SK-N-SH treated with all-trans-retinoic acid at 6 μM for 48 hours (cell line): ENCODE measurements around the gene MRPL30.
"Not testable (repeated sequence)": the region's sequence is repeated elsewhere in the genome, so short reads cannot be mapped to it uniquely, and the experiment has no call there.

Experiments
- ATAC-seq: fragments of 200-7000 bp; cut with Tn5 transposase; 3 replicates; pipeline ENCODE4 v1.9.1; 2020; ENCODE audit warnings: mild to moderate bottlenecking, moderate library complexity
- ARNTL ChIP-seq: fragments of 450-650 bp; formaldehyde crosslinking; IDR thresholded peaks from 2 replicates; pipeline ENCODE4 v1.5.0; 2020; ENCODE audit warnings: low read depth, mild to moderate bottlenecking, moderate library complexity, borderline replicate concordance
- BACH2 ChIP-seq: fragments of 250-450 bp; sonication (Bioruptor Pico); IDR thresholded peaks from 2 replicates; pipeline ENCODE4 v1.9.0; 2021; ENCODE audit warnings: mild to moderate bottlenecking, borderline replicate concordance
- CSDC2 ChIP-seq: fragments of 250-450 bp; sonication (Bioruptor Pico); IDR thresholded peaks from 2 replicates; pipeline ENCODE4 v1.5.0; 2020; ENCODE audit warnings: mild to moderate bottlenecking, moderate library complexity
- ESRRG ChIP-seq: fragments of 250-450 bp; sonication (Bioruptor Pico); IDR thresholded peaks from 2 replicates; pipeline ENCODE4 v1.6.1; 2021; ENCODE audit warnings: mild to moderate bottlenecking
- GLIS3 ChIP-seq: fragments of 250-450 bp; sonication (Bioruptor Pico); IDR thresholded peaks from 2 replicates; pipeline ENCODE4 v1.5.0; 2020; ENCODE audit warnings: mild to moderate bottlenecking, moderate library complexity
- ISL1 ChIP-seq: fragments of 250-450 bp; sonication (Bioruptor Pico); IDR thresholded peaks from 2 replicates; pipeline ENCODE4 v2.1.2; 2022; ENCODE audit warnings: mild to moderate bottlenecking, moderate library complexity
- OSR1 ChIP-seq: fragments of 250-450 bp; sonication (Bioruptor Pico); IDR thresholded peaks from 2 replicates; pipeline ENCODE4 v1.8.0; 2022; ENCODE audit warnings: moderate library complexity, mild to moderate bottlenecking, inconsistent platforms
- PATZ1 ChIP-seq: fragments of 250-450 bp; sonication (Bioruptor Pico); IDR thresholded peaks from 2 replicates; pipeline ENCODE4 v1.8.0; 2020; ENCODE audit warnings: mild to moderate bottlenecking, moderate library complexity, borderline replicate concordance
- POU6F1 ChIP-seq: fragments of 250-450 bp; sonication (Bioruptor Pico); IDR thresholded peaks from 2 replicates; pipeline ENCODE4 v1.8.0; 2021; ENCODE audit warnings: low read depth, mild to moderate bottlenecking, moderate library complexity, borderline replicate concordance
- PPARA ChIP-seq: fragments of 250-450 bp; sonication (Bioruptor Pico); IDR thresholded peaks from 2 replicates; pipeline ENCODE4 v1.5.0; 2020; ENCODE audit warnings: mild to moderate bottlenecking, borderline replicate concordance
- RARB ChIP-seq: fragments of 250-450 bp; sonication (Bioruptor Pico); IDR thresholded peaks from 2 replicates; pipeline ENCODE4 v1.8.0; 2021; ENCODE audit warnings: mild to moderate bottlenecking, moderate library complexity
- SNAI2 ChIP-seq: fragments of 250-450 bp; sonication (Bioruptor Pico); IDR thresholded peaks from 2 replicates; pipeline ENCODE4 v1.5.0; 2020; ENCODE audit warnings: mild to moderate bottlenecking, moderate library complexity
- TCF4 ChIP-seq: fragments of 250-450 bp; sonication (Bioruptor Pico); IDR thresholded peaks from 2 replicates; pipeline ENCODE4 v1.8.0; 2021; ENCODE audit warnings: mild to moderate bottlenecking, moderate library complexity, borderline replicate concordance
- TOX ChIP-seq: fragments of 250-450 bp; sonication (Bioruptor Pico); IDR thresholded peaks from 2 replicates; pipeline ENCODE4 v1.8.0; 2021; ENCODE audit warnings: mild to moderate bottlenecking, moderate library complexity, borderline replicate concordance
- TSHZ2 ChIP-seq: fragments of 250-450 bp; sonication (Bioruptor Pico); IDR thresholded peaks from 2 replicates; pipeline ENCODE4 v1.5.0; 2020; ENCODE audit warnings: mild to moderate bottlenecking, moderate library complexity
- ZC3H10 ChIP-seq: fragments of 250-450 bp; sonication (Bioruptor Pico); IDR thresholded peaks from 2 replicates; pipeline ENCODE4 v1.5.1; 2021; ENCODE audit warnings: mild to moderate bottlenecking, moderate library complexity
- ZFP3 ChIP-seq: fragments of 250-450 bp; sonication (Bioruptor Pico); IDR thresholded peaks from 2 replicates; pipeline ENCODE4 v1.5.0; 2020; ENCODE audit warnings: mild to moderate bottlenecking, moderate library complexity
- ZFP30 ChIP-seq: fragments of 450-650 bp; formaldehyde crosslinking; IDR thresholded peaks from 2 replicates; pipeline ENCODE4 v1.5.0; 2022; ENCODE audit warnings: mild to moderate bottlenecking, moderate library complexity
- ZNF565 ChIP-seq: fragments of 450-650 bp; formaldehyde crosslinking; conservative IDR thresholded peaks from 2 replicates; pipeline ENCODE4 v1.5.0; 2020; ENCODE audit warnings: low read depth, mild to moderate bottlenecking, moderate library complexity
- ZNF8 ChIP-seq: fragments of 450-650 bp; formaldehyde crosslinking; IDR thresholded peaks from 2 replicates; pipeline ENCODE4 v1.5.0; 2020; ENCODE audit warnings: mild to moderate bottlenecking, moderate library complexity
- TF ChIP-seq, protein P1 (sequence below): fragments of 250-450 bp; sonication (Bioruptor Pico); IDR thresholded peaks from 2 replicates; pipeline ENCODE4 v1.5.1; 2020; ENCODE audit warnings: low read depth, mild to moderate bottlenecking, moderate library complexity
- TF ChIP-seq, protein P2 (sequence below): fragments of 250-450 bp; sonication (Bioruptor Pico); IDR thresholded peaks from 2 replicates; pipeline ENCODE4 v1.5.1; 2021; ENCODE audit warnings: mild to moderate bottlenecking, moderate library complexity

The MRPL30 gene

GRCh38 chr2:99188357-99188756 lies 7.4 kb downstream of the MRPL30 start (continued):
- TF ChIP-seq BACH2 (CRISPR knock-in tag) = no peak
- TF ChIP-seq ZFP3 (CRISPR knock-in tag) = no peak
- no peak for TF ChIP-seq ARNTL (CRISPR knock-in tag)
- no peak for TF ChIP-seq GLIS3 (CRISPR knock-in tag)
- TF ChIP-seq ZNF565 (CRISPR knock-in tag) = no peak
- no peak for TF ChIP-seq CSDC2 (CRISPR knock-in tag)
- TF ChIP-seq SNAI2 (CRISPR knock-in tag) = no peak

DNA sequence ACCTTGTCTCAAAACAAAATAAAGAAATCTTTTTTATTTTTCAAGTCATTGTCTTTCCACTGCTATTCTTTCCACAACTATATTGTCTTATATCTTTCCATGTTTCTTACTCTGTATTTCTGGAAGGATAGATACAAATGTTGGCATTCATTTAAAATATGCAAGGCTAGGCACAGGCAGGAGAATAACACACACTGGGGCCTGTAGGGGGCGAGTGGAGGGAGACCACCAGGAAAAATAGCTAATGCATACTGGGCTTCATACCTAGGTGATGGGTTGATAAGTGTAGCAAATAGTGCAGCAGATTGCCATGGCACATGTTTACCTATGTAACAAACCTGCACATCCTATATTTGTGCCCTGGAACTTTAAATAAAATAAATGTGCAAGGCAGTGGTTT lies 9.6 kb downstream of the MRPL30 start:
- TF ChIP-seq ZNF565 (CRISPR knock-in tag) (no peak), BACH2 (CRISPR knock-in tag) (no peak), TOX (no peak), ZC3H10 (CRISPR knock-in tag) (no peak), CSDC2 (CRISPR knock-in tag) (no peak), TCF4 (CRISPR knock-in tag) (no peak), GLIS3 (CRISPR knock-in tag) (no peak), ESRRG (CRISPR knock-in tag) (no peak), RARB (CRISPR knock-in tag) (no peak), ZFP3 (CRISPR knock-in tag) (no peak), OSR1 (CRISPR knock-in tag) (no peak), ZNF8 (CRISPR knock-in tag) (no peak), ARNTL (CRISPR knock-in tag) (no peak), ISL1 (CRISPR knock-in tag) (no peak), ZFP30 (CRISPR knock-in tag) (no peak)
- TF ChIP-seq, protein P1, sequence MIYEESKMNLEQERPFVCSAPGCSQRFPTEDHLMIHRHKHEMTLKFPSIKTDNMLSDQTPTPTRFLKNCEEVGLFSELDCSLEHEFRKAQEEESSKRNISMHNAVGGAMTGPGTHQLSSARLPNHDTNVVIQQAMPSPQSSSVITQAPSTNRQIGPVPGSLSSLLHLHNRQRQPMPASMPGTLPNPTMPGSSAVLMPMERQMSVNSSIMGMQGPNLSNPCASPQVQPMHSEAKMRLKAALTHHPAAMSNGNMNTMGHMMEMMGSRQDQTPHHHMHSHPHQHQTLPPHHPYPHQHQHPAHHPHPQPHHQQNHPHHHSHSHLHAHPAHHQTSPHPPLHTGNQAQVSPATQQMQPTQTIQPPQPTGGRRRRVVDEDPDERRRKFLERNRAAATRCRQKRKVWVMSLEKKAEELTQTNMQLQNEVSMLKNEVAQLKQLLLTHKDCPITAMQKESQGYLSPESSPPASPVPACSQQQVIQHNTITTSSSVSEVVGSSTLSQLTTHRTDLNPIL (CRISPR knock-in tag) = no peak
- TF ChIP-seq, protein P2, sequence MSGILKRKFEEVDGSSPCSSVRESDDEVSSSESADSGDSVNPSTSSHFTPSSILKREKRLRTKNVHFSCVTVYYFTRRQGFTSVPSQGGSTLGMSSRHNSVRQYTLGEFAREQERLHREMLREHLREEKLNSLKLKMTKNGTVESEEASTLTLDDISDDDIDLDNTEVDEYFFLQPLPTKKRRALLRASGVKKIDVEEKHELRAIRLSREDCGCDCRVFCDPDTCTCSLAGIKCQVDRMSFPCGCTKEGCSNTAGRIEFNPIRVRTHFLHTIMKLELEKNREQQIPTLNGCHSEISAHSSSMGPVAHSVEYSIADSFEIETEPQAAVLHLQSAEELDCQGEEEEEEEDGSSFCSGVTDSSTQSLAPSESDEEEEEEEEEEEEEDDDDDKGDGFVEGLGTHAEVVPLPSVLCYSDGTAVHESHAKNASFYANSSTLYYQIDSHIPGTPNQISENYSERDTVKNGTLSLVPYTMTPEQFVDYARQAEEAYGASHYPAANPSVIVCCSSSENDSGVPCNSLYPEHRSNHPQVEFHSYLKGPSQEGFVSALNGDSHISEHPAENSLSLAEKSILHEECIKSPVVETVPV (CRISPR knock-in tag) = no peak
- no peak for ATAC-seq

- peak; percentile 66 for TF ChIP-seq ZNF8 (CRISPR knock-in tag)
- TF ChIP-seq, all 23 proteins: peak for 1; not testable (repeated sequence) for 22
- ATAC-seq = not testable (repeated sequence)
These were observed 11.4 kb downstream of the MRPL30 start for GRCh38 chr2:99192364-99192763.

- no peak for ATAC-seq
- TF ChIP-seq PATZ1 (CRISPR knock-in tag) (no peak), POU6F1 (no peak), TOX (no peak), ISL1 (CRISPR knock-in tag) (no peak), ZNF565 (CRISPR knock-in tag) (no peak), TCF4 (CRISPR knock-in tag) (no peak), PPARA (CRISPR knock-in tag) (no peak), TSHZ2 (CRISPR knock-in tag) (no peak), RARB (CRISPR knock-in tag) (no peak), SNAI2 (CRISPR knock-in tag) (no peak), ZFP30 (CRISPR knock-in tag) (no peak), BACH2 (CRISPR knock-in tag) (no peak), OSR1 (CRISPR knock-in tag) (no peak)
- TF ChIP-seq, protein P2 (CRISPR knock-in tag) = no peak
- TF ChIP-seq, protein P1 (CRISPR knock-in tag) = no peak
- TF ChIP-seq, all 23 proteins: peak for 0
These were observed 17.3 kb downstream of the MRPL30 start for GRCh38 chr2:99198103-99198841.
